AG04449 (cell line): ENCODE data around the gene FCHSD2.

ENCODE experiments used
- CTCF ChIA-PET: fragments of 350-600 bp; formaldehyde crosslinking; extraction: SDS; loops from one replicate; lab custom pipeline; 2021; ENCODE audit warnings: antibody characterized with exemption; lab: Yijun Ruan, JAX
- POLR2A ChIA-PET: fragments of 400-600, 350-600 bp; formaldehyde crosslinking; extraction: SDS; loops from one replicate; lab custom pipeline; 2020; ENCODE audit warnings: antibody characterized with exemption, inconsistent platforms; lab: Yijun Ruan, JAX
- DNase-seq: peaks from one replicate; pipeline ENCODE4 v3.0.0-alpha.2; 2010; ENCODE audit warnings: low read depth, low spot score
- H3K4me3 ChIP-seq: 2 replicates; pipeline ENCODE4 v1.5.1; 2011; ENCODE audit warnings: low read depth, mild to moderate bottlenecking, control low read depth, low read length
- TF ChIP-seq, protein P1 (sequence below): IDR thresholded peaks from one replicate; pipeline ENCODE4 v1.5.1; 2011; ENCODE audit warnings: mild to moderate bottlenecking, moderate library complexity, low read length, control low read depth, inconsistent platforms; ENCODE audit not compliant: insufficient read depth; ENCODE audit errors: missing control alignments

The FCHSD2 gene

DNA sequence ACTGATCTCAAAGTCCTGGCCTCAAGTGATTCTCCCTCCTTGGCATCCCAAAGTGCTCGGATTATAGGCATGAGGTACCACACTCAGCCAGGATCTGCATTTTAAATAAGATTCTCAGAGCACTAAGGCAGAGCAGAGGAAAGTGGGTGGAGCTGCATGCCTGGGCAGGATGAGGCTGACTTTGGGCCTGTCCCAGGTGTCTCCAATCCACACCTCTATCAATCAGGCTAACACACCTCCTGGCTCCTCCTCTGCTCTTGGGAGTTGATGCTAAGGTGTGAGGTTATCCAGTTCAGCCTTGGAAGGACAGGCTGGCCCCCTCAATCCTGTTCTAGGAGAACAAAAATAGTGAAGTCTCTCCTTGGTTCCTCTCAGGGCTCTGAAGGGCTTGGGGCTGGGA, 45.7 kb upstream of the FCHSD2 start:
- DNase-seq = no peak
- TF ChIP-seq, protein P1, sequence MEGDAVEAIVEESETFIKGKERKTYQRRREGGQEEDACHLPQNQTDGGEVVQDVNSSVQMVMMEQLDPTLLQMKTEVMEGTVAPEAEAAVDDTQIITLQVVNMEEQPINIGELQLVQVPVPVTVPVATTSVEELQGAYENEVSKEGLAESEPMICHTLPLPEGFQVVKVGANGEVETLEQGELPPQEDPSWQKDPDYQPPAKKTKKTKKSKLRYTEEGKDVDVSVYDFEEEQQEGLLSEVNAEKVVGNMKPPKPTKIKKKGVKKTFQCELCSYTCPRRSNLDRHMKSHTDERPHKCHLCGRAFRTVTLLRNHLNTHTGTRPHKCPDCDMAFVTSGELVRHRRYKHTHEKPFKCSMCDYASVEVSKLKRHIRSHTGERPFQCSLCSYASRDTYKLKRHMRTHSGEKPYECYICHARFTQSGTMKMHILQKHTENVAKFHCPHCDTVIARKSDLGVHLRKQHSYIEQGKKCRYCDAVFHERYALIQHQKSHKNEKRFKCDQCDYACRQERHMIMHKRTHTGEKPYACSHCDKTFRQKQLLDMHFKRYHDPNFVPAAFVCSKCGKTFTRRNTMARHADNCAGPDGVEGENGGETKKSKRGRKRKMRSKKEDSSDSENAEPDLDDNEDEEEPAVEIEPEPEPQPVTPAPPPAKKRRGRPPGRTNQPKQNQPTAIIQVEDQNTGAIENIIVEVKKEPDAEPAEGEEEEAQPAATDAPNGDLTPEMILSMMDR = no peak
- H3K4me3 ChIP-seq = no peak overlapping the region
- POLR2A ChIA-PET = no interaction called here
- CTCF ChIA-PET = interaction anchor here (2.7 to 12.1 kb wide), 4 partner anchors 10 to 357 kb away, joined by 23 to 210 read pairs (median 114); no protein-coding TSS in a partner anchor

GRCh38 chr11:73186886-73187285, 44.8 kb upstream of the FCHSD2 start:
- DNase-seq = no peak
- TF ChIP-seq, protein P1 = no peak
- no peak overlapping the region for H3K4me3 ChIP-seq
- POLR2A ChIA-PET = interaction anchor here (1.4 kb wide), 1 partner anchor 30 kb away, joined by 4 read pairs; no protein-coding TSS in a partner anchor
- CTCF ChIA-PET = interaction anchor here (0.7 to 12.1 kb wide), 21 partner anchors 9 to 461 kb away, joined by 3 to 210 read pairs (median 6); partner anchors contain the start of gene ATG16L2

GRCh38 chr11:73186294-73186850, 44.3 kb upstream of the FCHSD2 start:
- CTCF ChIA-PET = interaction anchor here (0.7 to 12.1 kb wide), 29 partner anchors 8 to 460 kb away, joined by 3 to 210 read pairs (median 5); partner anchors contain the start of gene ATG16L2
- TF ChIP-seq, protein P1 = no peak
- no peak overlapping the region for H3K4me3 ChIP-seq
- DNase-seq = no peak
- POLR2A ChIA-PET = interaction anchor here (1.0 to 1.4 kb wide), 4 partner anchors 9 to 121 kb away, joined by 3 to 7 read pairs (median 4); no protein-coding TSS in a partner anchor

DNA sequence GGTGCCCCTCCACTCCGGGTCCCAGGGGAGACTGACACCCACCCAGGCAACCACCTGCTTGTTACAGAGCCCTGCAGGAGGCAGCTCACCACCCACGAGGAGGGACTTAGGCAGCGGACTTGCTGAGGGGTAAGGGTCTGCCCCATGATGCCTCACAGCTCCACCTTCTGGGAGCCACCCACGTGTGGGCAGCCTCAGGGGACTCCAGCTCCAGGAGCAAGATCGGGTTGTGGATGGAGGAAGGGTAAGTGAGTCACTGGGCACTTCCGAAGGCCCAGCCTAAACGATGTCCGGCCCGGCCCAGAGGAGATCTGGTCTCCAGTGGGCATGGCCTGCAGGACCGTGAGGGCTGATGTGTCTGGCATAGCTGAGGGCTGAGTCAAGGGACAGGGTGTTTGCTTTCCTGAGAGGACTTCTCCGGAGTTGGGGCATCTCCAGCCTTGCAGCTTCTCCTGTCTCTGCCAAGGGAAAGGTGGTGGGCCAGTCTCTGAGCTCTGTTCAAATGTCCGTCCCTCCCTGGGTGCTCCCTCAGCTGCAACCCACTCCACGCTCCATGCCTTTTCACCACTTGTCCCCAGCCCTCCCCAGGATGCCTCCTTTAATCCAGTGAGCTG, 43.7 kb upstream of the FCHSD2 start:
- peak; percentile 42 for DNase-seq

GRCh38 chr11:73184953-73185671, 43.0 kb upstream of the FCHSD2 start:
- no peak for DNase-seq
- ChIA-PET CTCF (interaction anchor here (0.5 to 12.1 kb wide), 33 partner anchors 10 to 475 kb away, joined by 3 to 210 read pairs (median 4); no protein-coding TSS in a partner anchor), POLR2A (interaction anchor here (1.0 to 1.4 kb wide), 3 partner anchors 28 to 122 kb away, joined by 3 to 7 read pairs (median 4); no protein-coding TSS in a partner anchor)
- TF ChIP-seq, protein P1 = peak; percentile 96
- no peak overlapping the region for H3K4me3 ChIP-seq

More for the DNA sequence above, 43.7 kb upstream of the FCHSD2 start:
- CTCF ChIA-PET = interaction anchor here (0.6 to 12.1 kb wide), 30 partner anchors 8 to 460 kb away, joined by 3 to 210 read pairs (median 6); no protein-coding TSS in a partner anchor
- TF ChIP-seq, protein P1 = no peak
- POLR2A ChIA-PET = interaction anchor here (1.0 to 1.4 kb wide), 4 partner anchors 8 to 121 kb away, joined by 3 to 7 read pairs (median 4); no protein-coding TSS in a partner anchor
- H3K4me3 ChIP-seq = no peak overlapping the region
